Thymus (tissue), 11 donors: ENCODE data around the gene MYO10. TPM values are rescaled to one million over a fixed set of nuclear protein-coding genes. Genes with fewer than 3 reads are reported as not detected.

Source experiments
- DNase-seq, 9 donors: peaks; one replicate each; pipeline ENCODE4 v3.0.0-alpha.2; 2013; ENCODE audit warnings: low spot score in 9 of 9, low read depth in 6 of 9, missing footprints in 1 of 9
- H3K27ac ChIP-seq, 2 donors: one replicate each; pipeline ENCODE4 v1.5.1; 2013; ENCODE audit warnings: control low read depth in 1 of 2, low read depth in 1 of 2, low read length in 1 of 2, mild to moderate bottlenecking in 1 of 2, moderate library complexity in 1 of 2
- H3K27me3 ChIP-seq, 2 donors: one replicate each; pipeline ENCODE4 v1.5.1; 2013; ENCODE audit warnings: low read length in 1 of 2; ENCODE audit not compliant: control insufficient read depth in 2 of 2, insufficient read depth in 1 of 2
- H3K36me3 ChIP-seq, 2 donors: one replicate each; pipeline ENCODE4 v1.5.1; 2013; ENCODE audit warnings: low read length in 1 of 2, mild to moderate bottlenecking in 1 of 2, moderate library complexity in 1 of 2; ENCODE audit not compliant: control insufficient read depth in 2 of 2, insufficient read depth in 2 of 2
- H3K4me1 ChIP-seq, 2 donors: one replicate each; pipeline ENCODE4 v1.5.1; 2013; ENCODE audit warnings: low read length in 2 of 2; ENCODE audit not compliant: control insufficient read depth in 2 of 2, insufficient read depth in 2 of 2
- H3K4me3 ChIP-seq, 2 donors: one replicate each; pipeline ENCODE4 v1.5.1; 2013; ENCODE audit warnings: low read length in 2 of 2, control low read depth in 1 of 2, mild to moderate bottlenecking in 1 of 2
- H3K9me3 ChIP-seq, 2 donors: one replicate each; pipeline ENCODE4 v1.5.1; 2013; ENCODE audit warnings: low read length in 1 of 2, mild to moderate bottlenecking in 1 of 2; ENCODE audit not compliant: control insufficient read depth in 2 of 2, insufficient read depth in 1 of 2
- WGBS: extraction: QIAGEN DNeasy Blood & Tissue Kit; methylation state at CpG from one replicate; pipeline ENCODE4 v1.1.7; 2013; 5-methylcytosine and 5-hydroxymethylcytosine counted together
- polyA plus RNA-seq: library from polyadenylated mRNA; stranded (reverse); fragments of 200-250 nt; gene quantifications from one replicate; pipeline ENCODE4 v1.2.3, GENCODE V29; 2013
- total RNA-seq: library from RNA; stranded (reverse); fragments of 120-200 nt; gene quantifications from one replicate; pipeline ENCODE4 v1.2.4, GENCODE V29; 2013
- donor health status: healthy.

The MYO10 gene
- total and polyA plus RNA-seq, 2 donors, result 4.3 to 6.0 TPM

- no peaks in the 10 kb centered on the region for H3K4me1 ChIP-seq
- WGBS, result 96% methylated on average over 2 of the region's 2 CpGs
- H3K27ac ChIP-seq, result no peak overlapping the region
- no peak overlapping the region for H3K4me3 ChIP-seq
- no peaks in the 10 kb centered on the region for H3K27me3 ChIP-seq
- no peak for DNase-seq
- H3K36me3 ChIP-seq, result no peaks in the 10 kb centered on the region
- no peaks in the 10 kb centered on the region for H3K9me3 ChIP-seq
Observed at GRCh38 chr5:16854351-16854750, 81.7 kb downstream of the MYO10 start.

GRCh38 chr5:16853518-16853917 is 82.6 kb downstream of the MYO10 start:
- no peak overlapping the region for H3K4me3 ChIP-seq

GRCh38 chr5:16852251-16853005 is 83.7 kb downstream of the MYO10 start:
- Histone ChIP-seq H3K4me1 (no peaks in the 10 kb centered on the region), H3K27me3 (no peaks in the 10 kb centered on the region), H3K27ac (no peak overlapping the region), H3K9me3 (no peaks in the 10 kb centered on the region), H3K36me3 (no peaks in the 10 kb centered on the region), H3K4me3 (no peak overlapping the region)
- DNase-seq, result no peak
- WGBS, result 92% methylated on average over 7 of the region's 7 CpGs

More at GRCh38 chr5:16853518-16853917, 82.6 kb downstream of the MYO10 start:
- Histone ChIP-seq H3K4me1 (no peaks in the 10 kb centered on the region), H3K36me3 (no peaks in the 10 kb centered on the region), H3K9me3 (no peaks in the 10 kb centered on the region), H3K27me3 (no peaks in the 10 kb centered on the region), H3K27ac (no peak overlapping the region)
- no peak for DNase-seq
- 93% methylated on average over 4 of the region's 4 CpGs for WGBS

GRCh38 chr5:16849775-16850174 is 86.3 kb downstream of the MYO10 start:
- no peaks in the 10 kb centered on the region for H3K36me3 ChIP-seq
- no peaks in the 10 kb centered on the region for H3K9me3 ChIP-seq
- 95% methylated on average over 4 of the region's 4 CpGs for WGBS
- no peaks in the 10 kb centered on the region for H3K4me1 ChIP-seq
- H3K27me3 ChIP-seq, result no peaks in the 10 kb centered on the region
- DNase-seq, result no peak
- H3K4me3 ChIP-seq, result no peak overlapping the region
- no peak overlapping the region for H3K27ac ChIP-seq

- Histone ChIP-seq H3K4me1 (no peaks in the 10 kb centered on the region), H3K27me3 (no peaks in the 10 kb centered on the region), H3K36me3 (no peaks in the 10 kb centered on the region), H3K4me3 (no peak overlapping the region), H3K9me3 (no peaks in the 10 kb centered on the region), H3K27ac (no peak overlapping the region)
- DNase-seq, result no peak
- 94% methylated on average over 3 of the region's 3 CpGs for WGBS
Observed at GRCh38 chr5:16849181-16849580, 86.9 kb downstream of the MYO10 start.

- DNase-seq, result no peak
- H3K27ac ChIP-seq, result no peak overlapping the region
- H3K36me3 ChIP-seq, result no peaks in the 10 kb centered on the region
- WGBS, result 96% methylated on average over 3 of the region's 3 CpGs
- H3K4me3 ChIP-seq, result no peak overlapping the region
- peaks cover 0 to 3% of the 10 kb centered on the region in 2 donors for H3K4me1 ChIP-seq
- H3K27me3 ChIP-seq, result no peaks in the 10 kb centered on the region
- no peaks in the 10 kb centered on the region for H3K9me3 ChIP-seq
Observed at GRCh38 chr5:16844952-16845351, 91.1 kb downstream of the MYO10 start.

GRCh38 chr5:16842896-16843295 is 93.2 kb downstream of the MYO10 start:
- Histone ChIP-seq H3K4me3 (no peak overlapping the region), H3K4me1 (peaks cover 0 to 3% of the 10 kb centered on the region in 2 donors), H3K27ac (no peak overlapping the region), H3K27me3 (no peaks in the 10 kb centered on the region), H3K36me3 (no peaks in the 10 kb centered on the region), H3K9me3 (no peaks in the 10 kb centered on the region)
- WGBS, result 15% methylated on average over 8 of the region's 8 CpGs
- peak in 1 of 9 donors; percentile 5 for DNase-seq

GRCh38 chr5:16841416-16841815 is 94.7 kb downstream of the MYO10 start:
- H3K4me3 ChIP-seq, result no peak overlapping the region
- no peaks in the 10 kb centered on the region for H3K27me3 ChIP-seq
- no peak overlapping the region for H3K27ac ChIP-seq
- peaks cover 0 to 3% of the 10 kb centered on the region in 2 donors for H3K4me1 ChIP-seq
- H3K36me3 ChIP-seq, result no peaks in the 10 kb centered on the region
- no peak for DNase-seq
- no peaks in the 10 kb centered on the region for H3K9me3 ChIP-seq
- WGBS, result 95% methylated on average over 7 of the region's 7 CpGs

- H3K36me3 ChIP-seq, result no peaks in the 10 kb centered on the region
- WGBS, result 79% methylated on average over 3 of the region's 3 CpGs
Observed at GRCh38 chr5:16837305-16837704, 98.8 kb downstream of the MYO10 start.

More at GRCh38 chr5:16837305-16837704, 98.8 kb downstream of the MYO10 start:
- no peak overlapping the region for H3K4me3 ChIP-seq
- H3K27me3 ChIP-seq, result no peaks in the 10 kb centered on the region
- H3K9me3 ChIP-seq, result no peaks in the 10 kb centered on the region
- H3K4me1 ChIP-seq, result no peaks in the 10 kb centered on the region
- no peak for DNase-seq
- H3K27ac ChIP-seq, result no peak overlapping the region
